B cell (primary cell): ENCODE results near the gene CD274. TPM values are rescaled to one million over a fixed set of nuclear protein-coding genes. Genes with fewer than 3 reads are reported as not detected.

ENCODE experiments used
- ATAC-seq: fragments of 200-7000 bp; cut with Tn5 transposase; one replicate; pipeline ENCODE4 v1.10.0; 2021; ENCODE audit warnings: low read depth, mild to moderate bottlenecking, moderate number of reproducible peaks, moderate library complexity
- CTCF ChIA-PET: fragments of 350-600 bp; sonication (Branson Sonifier 250); formaldehyde crosslinking; loops from one replicate; lab custom pipeline; 2021; ENCODE audit warnings: antibody characterized with exemption, inconsistent platforms; lab: Charles Lee
- POLR2A ChIA-PET: fragments of 350-600 bp; sonication (Branson Sonifier 250); formaldehyde crosslinking; loops from one replicate; lab custom pipeline; 2021; ENCODE audit warnings: antibody characterized with exemption; lab: Charles Lee
- DNase-seq: peaks from one replicate; pipeline ENCODE4 v3.0.0; 2013
- H2AFZ ChIP-seq: 2 replicates; pipeline ENCODE4 v1.6.1; 2012; ENCODE audit warnings: mild to moderate bottlenecking, low read depth, low read length; ENCODE audit not compliant: insufficient read depth, poor library complexity, severe bottlenecking
- H3K27ac ChIP-seq, 2 donors: 1 replicate in 1 of 2; 2 replicates in 1 of 2; pipeline ENCODE4 v1.5.1; 2012 to 2013; ENCODE audit warnings: low read length in 2 of 2, mild to moderate bottlenecking in 2 of 2, moderate library complexity in 1 of 2
- H3K27me3 ChIP-seq, 4 experiments: fragments of 200-600 bp in 1 of 4; sonication (generic) in 1 of 4; replicated peaks in 1 of 4; 1 replicate in 2 of 4; 2 replicates in 2 of 4; pipeline versions ENCODE4 v1.6.1 to v1.7.0; 2013 to 2016; ENCODE audit warnings: low read length in 3 of 4, mild to moderate bottlenecking in 2 of 4, mixed read lengths in 1 of 4, moderate library complexity in 1 of 4; ENCODE audit not compliant: insufficient read depth in 4 of 4, control insufficient read depth in 3 of 4; ENCODE audit errors: control extremely low read depth in 1 of 4
- H3K36me3 ChIP-seq, 2 experiments: replicated peaks in 1 of 2; 1 replicate in 1 of 2; 2 replicates in 1 of 2; pipeline versions ENCODE4 v1.6.1 to v1.7.1; 2013; ENCODE audit warnings: low read length in 1 of 2; ENCODE audit not compliant: insufficient read depth in 2 of 2, control insufficient read depth in 1 of 2; ENCODE audit errors: control extremely low read depth in 1 of 2, extremely low read depth in 1 of 2
- H3K4me1 ChIP-seq, 2 donors: fragments of 200-600 bp in 1 of 2; sonication (generic) in 1 of 2; 1 replicate in 1 of 2; 2 replicates in 1 of 2; pipeline versions ENCODE4 v1.5.1 to v1.6.1; 2013 to 2017; ENCODE audit warnings: low read length in 2 of 2; ENCODE audit not compliant: control insufficient read depth in 2 of 2, insufficient read depth in 2 of 2
- H3K4me2 ChIP-seq: replicated peaks from 2 replicates; pipeline ENCODE3; 2012; ENCODE audit warnings: mild to moderate bottlenecking, low read depth, low read length; ENCODE audit not compliant: poor library complexity, severe bottlenecking
- H3K4me3 ChIP-seq, 5 experiments: fragments of 200-600 bp in 1 of 5; sonication (generic) in 1 of 5; 1 replicate in 3 of 5; 2 replicates in 2 of 5; pipeline versions ENCODE4 v1.5.1 to v1.7.0; 2011 to 2016; ENCODE audit warnings: low read length in 4 of 5, mild to moderate bottlenecking in 4 of 5, low read depth in 2 of 5, control low read depth in 1 of 5, moderate library complexity in 1 of 5; ENCODE audit not compliant: insufficient read depth in 1 of 5; ENCODE audit errors: control extremely low read depth in 1 of 5, extremely low read depth in 1 of 5
- H3K79me2 ChIP-seq: fragments of 200-600 bp; sonication (generic); one replicate; pipeline ENCODE4 v1.6.0; 2016; ENCODE audit warnings: low read length; ENCODE audit not compliant: control insufficient read depth, insufficient read depth
- H3K9ac ChIP-seq: fragments of 200-600 bp; sonication (generic); 2 replicates; pipeline ENCODE4 v1.6.1; 2017; ENCODE audit warnings: mild to moderate bottlenecking, low read length, moderate library complexity
- H3K9me3 ChIP-seq, 3 donors: one replicate each; pipeline versions ENCODE4 v1.6.1 to v1.7.1; 2013; ENCODE audit warnings: low read length in 2 of 3; ENCODE audit not compliant: control insufficient read depth in 2 of 3, insufficient read depth in 1 of 3; ENCODE audit errors: control extremely low read depth in 1 of 3
- H4K20me1 ChIP-seq: 2 replicates; pipeline ENCODE4 v1.6.0; 2012; ENCODE audit warnings: mild to moderate bottlenecking, low read length; ENCODE audit not compliant: insufficient read depth, control insufficient read depth, poor library complexity, severe bottlenecking
- H3K27ac Mint-ChIP-seq: one replicate; pipeline ENCODE4 v1.8.0; 2021; ENCODE audit warnings: mixed read lengths
- H3K27me3 Mint-ChIP-seq: one replicate; pipeline ENCODE4 v1.8.0; 2021; ENCODE audit warnings: mixed read lengths
- H3K4me1 Mint-ChIP-seq: one replicate; pipeline ENCODE4 v1.8.0; 2021; ENCODE audit warnings: mixed read lengths
- H3K4me3 Mint-ChIP-seq: one replicate; pipeline ENCODE4 v1.8.0; 2021; ENCODE audit warnings: mixed read lengths
- H3K9me3 Mint-ChIP-seq: one replicate; pipeline ENCODE4 v1.8.0; 2022; ENCODE audit warnings: mixed read lengths; ENCODE audit not compliant: insufficient read depth
- CTCF ChIP-seq: fragments of 200-600 bp; IDR thresholded peaks from one replicate; pipeline ENCODE4 v1.8.0; 2022; ENCODE audit warnings: antibody characterized with exemption, mild to moderate bottlenecking
- EZH2 ChIP-seq: IDR thresholded peaks from 2 replicates; pipeline ENCODE4 v1.6.1; 2012; ENCODE audit warnings: borderline replicate concordance, low read depth, mild to moderate bottlenecking, moderate library complexity, low read length; ENCODE audit not compliant: insufficient read depth, poor library complexity, severe bottlenecking
- WGBS: methylation state at CpG from one replicate; pipeline ENCODE4 v1.1.5; 2013; ENCODE audit warnings: missing lambda C conversion rate; ENCODE audit not compliant: insufficient coverage; 5-methylcytosine and 5-hydroxymethylcytosine counted together
- intact Hi-C: fragments of 100-400 bp; cut with micrococcal nuclease; formaldehyde crosslinking; loops from one replicate; pipeline ENCODE4 v1.10.0; 2022
- polyA plus RNA-seq: library from polyadenylated mRNA; depleted of rRNA; stranded (reverse); fragments of >200 nt; gene quantifications from 2 replicates; pipeline ENCODE4 v1.2.3, GENCODE V29; 2012
- total RNA-seq, 2 donors: library from RNA; stranded (reverse); fragments of 120-200 nt in 1 of 2; gene quantifications; 1 replicate in 1 of 2; 2 replicates in 1 of 2; pipeline versions ENCODE4 v1.2.3 to v1.2.4, GENCODE V29; 2013 to 2022

The CD274 gene
- total and polyA plus RNA-seq, 2 donors (not counting 1 experiment from before 2014, with no cell fraction given) = 1.4 to 7.0 TPM

- H3K36me3 ChIP-seq = peaks cover 0 to 3% of the 10 kb centered on the region in 2 experiments
- H3K27ac ChIP-seq = no peak overlapping the region
- CTCF ChIA-PET = no interaction called here
- WGBS = 100% methylated on average over 1 of the region's 1 CpG
- Mint-ChIP-seq H3K27ac (no peak overlapping the region), H3K27me3 (no peaks in the 10 kb centered on the region), H3K4me1 (no peaks in the 10 kb centered on the region), H3K4me3 (no peak overlapping the region), H3K9me3 (peaks cover 8% of the 10 kb centered on the region)
- peaks cover 0 to 26% (median 17%) of the 10 kb centered on the region in 3 donors for H3K9me3 ChIP-seq
- intact Hi-C loops = no loop called here
- no peak for TF ChIP-seq CTCF
- TF ChIP-seq EZH2 = no peak
- no peak overlapping the region for H3K4me2 ChIP-seq
- no peaks in the 10 kb centered on the region for H4K20me1 ChIP-seq
- DNase-seq = no peak
- H3K4me3 ChIP-seq = no peak overlapping the region
- POLR2A ChIA-PET = no interaction called here
- no peaks in the 10 kb centered on the region for H3K27me3 ChIP-seq
- no peak overlapping the region for H3K9ac ChIP-seq
- no peak for ATAC-seq
- H3K79me2 ChIP-seq = peaks cover 6% of the 10 kb centered on the region
- no peaks in the 10 kb centered on the region for H3K4me1 ChIP-seq
- H2AFZ ChIP-seq = no peak overlapping the region
These were observed 41.7 kb upstream of the CD274 start for GRCh38 chr9:5408596-5408995.

- no peaks in the 10 kb centered on the region for H3K9me3 ChIP-seq
- Mint-ChIP-seq H3K9me3 (no peaks in the 10 kb centered on the region), H3K4me3 (no peak overlapping the region), H3K4me1 (peaks cover 4% of the 10 kb centered on the region), H3K27ac (no peak overlapping the region), H3K27me3 (no peaks in the 10 kb centered on the region)
- H3K27ac ChIP-seq = no peak overlapping the region
- ChIA-PET CTCF (interaction anchor here (0.6 to 2.4 kb wide), 3 partner anchors 9 to 230 kb away, joined by 3 to 11 read pairs (median 6); no protein-coding TSS in a partner anchor), POLR2A (no interaction called here)
- H4K20me1 ChIP-seq = no peaks in the 10 kb centered on the region
- H3K79me2 ChIP-seq = no peaks in the 10 kb centered on the region
- no peak overlapping the region for H3K9ac ChIP-seq
- H3K4me1 ChIP-seq = no peaks in the 10 kb centered on the region
- ATAC-seq (no peak), DNase-seq (no peak)
- no peak overlapping the region for H2AFZ ChIP-seq
- intact Hi-C loops = no loop called here
- 100% methylated on average over 2 of the region's 3 CpGs for WGBS
- H3K4me3 ChIP-seq = no peak overlapping the region
- TF ChIP-seq EZH2 = no peak
- H3K27me3 ChIP-seq = no peaks in the 10 kb centered on the region
- H3K36me3 ChIP-seq = peaks cover 0 to 3% of the 10 kb centered on the region in 2 experiments
- no peak overlapping the region for H3K4me2 ChIP-seq
These were observed 33.4 kb upstream of the CD274 start for GRCh38 chr9:5416953-5417352.
